H1 (cell line): Measurements from ENCODE around the gene SMIM29. TPM values are rescaled to one million over a fixed set of nuclear protein-coding genes. Genes with fewer than 3 reads are reported as not detected.
A peak's percentile ranks its signal among the peaks of the same experiment; 100 is the strongest.

Source experiments
- CTCF ChIA-PET: fragments of 300-600 bp; sonication (Branson Sonifier 250); formaldehyde crosslinking; loops from one replicate; lab custom pipeline; 2021; ENCODE audit not compliant: partially characterized antibody; lab: Charles Lee
- POLR2A ChIA-PET: fragments of 300-600 bp; sonication (Branson Sonifier 250); formaldehyde crosslinking; loops from one replicate; lab custom pipeline; 2021; ENCODE audit warnings: inconsistent platforms; ENCODE audit not compliant: partially characterized antibody; lab: Charles Lee
- DNase-seq, 2 experiments: peaks; one replicate each; pipeline versions ENCODE4 v3.0.0 to v3.0.0-alpha.2; 2010 to 2022; ENCODE audit warnings: low spot score in 2 of 2, low read depth in 1 of 2, mixed read lengths in 1 of 2
- FAIRE-seq: peaks from 2 replicates; lab custom pipeline; 2011; peaks lifted over from hg19 to GRCh38; lab: Jason Lieb, UNC
- H2AFZ ChIP-seq: 2 replicates; pipeline ENCODE4 v1.8.1; 2012; ENCODE audit warnings: low read length, inconsistent platforms
- H2AK5ac ChIP-seq: 2 replicates; pipeline ENCODE4 v1.6.1; 2013; ENCODE audit warnings: low read depth, low read length
- H2BK120ac ChIP-seq: replicated peaks from 2 replicates; pipeline ENCODE3; 2013; ENCODE audit warnings: low read depth, low read length, inconsistent platforms
- H2BK12ac ChIP-seq: 2 replicates; pipeline ENCODE4 v1.6.1; 2013; ENCODE audit warnings: low read depth, low read length
- H2BK15ac ChIP-seq: 2 replicates; pipeline ENCODE4 v1.6.1; 2013; ENCODE audit warnings: low read length
- H2BK20ac ChIP-seq: 2 replicates; pipeline ENCODE4 v1.6.1; 2013; ENCODE audit warnings: low read length
- H2BK5ac ChIP-seq: 2 replicates; pipeline ENCODE4 v1.6.1; 2013; ENCODE audit warnings: low read depth, low read length
- H3K14ac ChIP-seq: 2 replicates; pipeline ENCODE4 v1.6.1; 2013; ENCODE audit warnings: inconsistent platforms; ENCODE audit not compliant: insufficient read length
- H3K18ac ChIP-seq: 2 replicates; pipeline ENCODE4 v1.6.1; 2013; ENCODE audit warnings: low read length; ENCODE audit errors: extremely low read depth
- H3K23ac ChIP-seq: 2 replicates; pipeline ENCODE4 v1.6.1; 2013; ENCODE audit warnings: inconsistent platforms; ENCODE audit not compliant: insufficient read length
- H3K23me2 ChIP-seq: 2 replicates; pipeline ENCODE4 v1.6.1; 2013; ENCODE audit warnings: low read depth, low read length
- H3K27ac ChIP-seq: 2 replicates; pipeline ENCODE4 v1.6.1; 2011; ENCODE audit warnings: low read depth, low read length, inconsistent platforms
- H3K27me3 ChIP-seq, 4 experiments: replicated peaks in 1 of 4; 1 replicate in 1 of 4; 2 replicates in 3 of 4; pipeline versions ENCODE4 v1.6.1 to v1.8.1; 2011 to 2013; ENCODE audit warnings: low read length in 3 of 4, mild to moderate bottlenecking in 3 of 4, inconsistent platforms in 2 of 4, mixed read lengths in 2 of 4, moderate library complexity in 1 of 4; ENCODE audit not compliant: control insufficient read depth in 3 of 4, insufficient read depth in 3 of 4; ENCODE audit errors: extremely low read depth in 1 of 4
- H3K36me3 ChIP-seq, 4 experiments: 2 replicates each; pipeline versions ENCODE4 v1.6.1 to v1.8.1; 2011 to 2013; ENCODE audit warnings: mild to moderate bottlenecking in 4 of 4, low read length in 3 of 4, moderate library complexity in 2 of 4, control low read depth in 1 of 4, inconsistent platforms in 1 of 4; ENCODE audit not compliant: insufficient read depth in 4 of 4, control insufficient read depth in 2 of 4
- H3K4ac ChIP-seq: replicated peaks from 2 replicates; pipeline ENCODE3; 2013; ENCODE audit warnings: low read length, low read depth, mixed read lengths, inconsistent platforms; ENCODE audit not compliant: insufficient read length
- H3K4me1 ChIP-seq, 4 experiments: replicated peaks in 1 of 4; 1 replicate in 1 of 4; 2 replicates in 3 of 4; pipeline versions ENCODE4 v1.6.1 to v1.8.1; 2011 to 2013; ENCODE audit warnings: low read length in 3 of 4, inconsistent platforms in 2 of 4, mixed read lengths in 1 of 4; ENCODE audit not compliant: insufficient read depth in 4 of 4, control insufficient read depth in 3 of 4
- H3K4me2 ChIP-seq, 2 experiments: 2 replicates each; pipeline versions ENCODE4 v1.6.1 to v1.8.1; 2011 to 2013; ENCODE audit warnings: low read depth in 2 of 2, low read length in 2 of 2, control low read depth in 1 of 2, inconsistent platforms in 1 of 2, mild to moderate bottlenecking in 1 of 2; ENCODE audit not compliant: insufficient read depth in 1 of 2
- H3K4me3 ChIP-seq, 4 experiments: fragments of 200-600, 300-600 bp in 1 of 4; sonication (generic), shearing (Covaris generic), sonication (Bioruptor Twin) in 1 of 4; 2 replicates each; pipeline versions ENCODE4 v1.5.1 to v1.8.1; 2011 to 2016; ENCODE audit warnings: low read length in 4 of 4, low read depth in 3 of 4, control low read depth in 2 of 4, inconsistent platforms in 2 of 4, mild to moderate bottlenecking in 2 of 4, mixed read lengths in 1 of 4, moderate library complexity in 1 of 4; ENCODE audit not compliant: insufficient read depth in 2 of 4; ENCODE audit errors: extremely low read depth in 1 of 4
- H3K56ac ChIP-seq: replicated peaks from 2 replicates; pipeline ENCODE3; 2013; ENCODE audit warnings: low read depth, mild to moderate bottlenecking, mixed read lengths, low read length, inconsistent platforms; ENCODE audit not compliant: insufficient read length
- H3K79me1 ChIP-seq: 2 replicates; pipeline ENCODE4 v1.6.1; 2013; ENCODE audit warnings: low read depth, low read length, control low read depth
- H3K79me2 ChIP-seq, 2 experiments: 2 replicates each; pipeline versions ENCODE4 v1.6.1 to v1.8.1; 2012 to 2013; ENCODE audit warnings: low read length in 2 of 2, mild to moderate bottlenecking in 2 of 2, inconsistent platforms in 1 of 2; ENCODE audit not compliant: insufficient read depth in 2 of 2, control insufficient read depth in 1 of 2
- H3K9ac ChIP-seq, 4 experiments: replicated peaks in 1 of 4; 1 replicate in 1 of 4; 2 replicates in 3 of 4; pipeline versions ENCODE4 v1.6.1 to v1.8.1; 2011 to 2013; ENCODE audit warnings: low read depth in 3 of 4, low read length in 3 of 4, control low read depth in 2 of 4, mild to moderate bottlenecking in 2 of 4, moderate library complexity in 2 of 4, inconsistent platforms in 1 of 4; ENCODE audit errors: extremely low read depth in 1 of 4
- H3K9me3 ChIP-seq, 2 experiments: 2 replicates each; pipeline versions ENCODE4 v1.6.1 to v1.8.1; 2012 to 2013; ENCODE audit warnings: mild to moderate bottlenecking in 2 of 2, moderate library complexity in 2 of 2, control low read depth in 1 of 2, inconsistent platforms in 1 of 2, low read depth in 1 of 2, low read length in 1 of 2, mixed read lengths in 1 of 2; ENCODE audit not compliant: insufficient read depth in 2 of 2
- H4K20me1 ChIP-seq, 2 experiments: replicated peaks in 1 of 2; 2 replicates each; pipeline versions ENCODE3 to v1.8.1; 2011 to 2013; ENCODE audit warnings: inconsistent platforms in 2 of 2, low read length in 2 of 2, mild to moderate bottlenecking in 1 of 2; ENCODE audit not compliant: insufficient read depth in 2 of 2, control insufficient read depth in 1 of 2
- H4K5ac ChIP-seq: 2 replicates; pipeline ENCODE4 v1.6.1; 2013; ENCODE audit warnings: low read length, low read depth, mixed read lengths, inconsistent platforms; ENCODE audit not compliant: insufficient read length
- H4K8ac ChIP-seq: 2 replicates; pipeline ENCODE4 v1.8.0; 2013; ENCODE audit warnings: mild to moderate bottlenecking, moderate library complexity, low read length, inconsistent platforms; ENCODE audit not compliant: insufficient read depth; ENCODE audit errors: extremely low read depth
- H4K91ac ChIP-seq: replicated peaks from 2 replicates; pipeline ENCODE3; 2013; ENCODE audit warnings: low read length, mixed read lengths, inconsistent platforms; ENCODE audit not compliant: insufficient read length
- GABPA ChIP-seq: IDR thresholded peaks from 2 replicates; pipeline ENCODE4 v1.6.1; 2011; ENCODE audit warnings: mild to moderate bottlenecking, low read length, moderate library complexity, borderline replicate concordance; ENCODE audit not compliant: insufficient read depth
- POLR2AphosphoS5 ChIP-seq: IDR thresholded peaks from 2 replicates; pipeline ENCODE4 v1.6.1; 2011; ENCODE audit warnings: low read depth, low read length
- WGBS, 2 experiments: shearing (Covaris generic) in 1 of 2; methylation state at CpG; one replicate each; pipeline versions ENCODE4 v1.1.6 to v1.1.7; 2013 to 2015; ENCODE audit warnings: low lambda C conversion rate in 2 of 2, mixed read lengths in 2 of 2, inconsistent platforms in 1 of 2, low coverage in 1 of 2, missing lambda C conversion rate in 1 of 2; ENCODE audit not compliant: insufficient replicate concordance in 2 of 2, insufficient coverage in 1 of 2, insufficient read length in 1 of 2; ENCODE audit errors: extremely low coverage in 1 of 2, missing lambda C conversion rate in 1 of 2; 5-methylcytosine and 5-hydroxymethylcytosine counted together
- polyA plus RNA-seq, 7 experiments: library from polyadenylated mRNA; depleted of rRNA in 3 of 7; stranded (reverse) in 5 of 7; unstranded in 2 of 7; fragments of >200 nt in 5 of 7; fragments of 200-250 nt in 2 of 7; gene quantifications; 1 replicate in 5 of 7; 2 replicates in 1 of 7; 4 replicates in 1 of 7; pipeline versions ENCODE4 v1.2.1 to v1.2.3, GENCODE V29; 2011 to 2013; ENCODE audit warnings: missing spikeins in 2 of 7, mixed read lengths in 2 of 7
- total RNA-seq: library from RNA; stranded (reverse); fragmentation: NEBNext Ultra II Directional; extraction: Animal tissue kit (Norgen Biotek cat#: 25700); gene quantifications from 2 replicates; pipeline ENCODE4 v1.2.1, GENCODE V29; 2021

The SMIM29 gene
- total and polyA plus RNA-seq, 2 of the 8 experiments (the other 6 are each of a cell fraction or from before 2014, with no cell fraction given): 7.0 to 22.4 TPM

- POLR2A ChIA-PET: interaction anchor here (0.5 to 11.0 kb wide), 27 partner anchors 11 to 289 kb away, joined by 3 to 212 read pairs (median 4); partner anchors contain the start of genes HMGA1, NUDT3 and RPS10
- DNase-seq: peak in 1 of 2 experiments; percentile 68
Measured at GRCh38 chr6:34247481-34248197, 1.2 kb downstream of the SMIM29 start.

More at GRCh38 chr6:34247481-34248197, 1.2 kb downstream of the SMIM29 start:
- H3K56ac ChIP-seq: no peak overlapping the region
- no peak overlapping the region; the same call in 1 of the 2 replicates for H2BK15ac ChIP-seq
- no peak overlapping the region for H3K27ac ChIP-seq
- FAIRE-seq: no peak
- no peak overlapping the region for H3K14ac ChIP-seq
- TF ChIP-seq GABPA (no peak), POLR2AphosphoS5 (peak; percentile 19; the same call in 1 of the 2 replicates)
- no peak overlapping the region for H4K5ac ChIP-seq
- no peak overlapping the region for H3K4ac ChIP-seq
- H3K4me2 ChIP-seq: peak overlapping the region; percentile 82 to 99; a peak in 3 of 4 replicates
- H3K9me3 ChIP-seq: no peaks in the 10 kb centered on the region
- H3K9ac ChIP-seq: no peak overlapping the region
- no peak overlapping the region for H2BK5ac ChIP-seq
- H3K18ac ChIP-seq: no peak overlapping the region; the same call in 1 of the 2 replicates
- CTCF ChIA-PET: interaction anchor here (0.6 to 5.8 kb wide), 14 partner anchors 22 to 494 kb away, joined by 3 to 62 read pairs (median 3); partner anchors contain the start of gene PACSIN1
- H4K91ac ChIP-seq: no peak overlapping the region
- H3K4me1 ChIP-seq: peaks cover 0 to 17% (median 12%) of the 10 kb centered on the region in 4 experiments; a peak in 6 of 7 replicates
- H2AK5ac ChIP-seq: no peak overlapping the region
- H3K79me2 ChIP-seq: no peaks in the 10 kb centered on the region
- H4K8ac ChIP-seq: no peak overlapping the region
- 82% methylated on average over 6 of the region's 6 CpGs; no CpG with 5 or more reads in 1 of the 2 experiments for WGBS, 2 experiments
- no peak overlapping the region for H2BK12ac ChIP-seq
- H2BK20ac ChIP-seq: no peak overlapping the region
- H3K4me3 ChIP-seq: peak overlapping the region in 3 of 4 experiments; percentile 72 to 83 (median 73); a peak in 5 of 8 replicates
- H2BK120ac ChIP-seq: no peak overlapping the region
- H3K23me2 ChIP-seq: peaks cover 7% of the 10 kb centered on the region
- no peak overlapping the region for H2AFZ ChIP-seq
- no peaks in the 10 kb centered on the region; a peak in 2 of 7 replicates for H3K27me3 ChIP-seq
- H3K36me3 ChIP-seq: peaks cover 15 to 25% (median 19%) of the 10 kb centered on the region in 4 experiments
- peaks cover 28 to 32% of the 10 kb centered on the region in 2 experiments for H4K20me1 ChIP-seq
- H3K23ac ChIP-seq: no peak overlapping the region
- H3K79me1 ChIP-seq: peaks cover 3% of the 10 kb centered on the region; the same call in 1 of the 2 replicates
